Activated gamma-delta T cell (primary cell): ENCODE results near the gene DNAJC7.

Experiments
- DNase-seq: peaks from one replicate; lab custom pipeline; 2025; lab: John Stamatoyannopoulos, UW
- total RNA-seq, 2 donors: gene quantifications; one replicate each; lab custom pipeline; 2026; lab: John Stamatoyannopoulos, UW

Gene DNAJC7
- 118 to 120 reads per million in 2 donors for total RNA-seq

DNA sequence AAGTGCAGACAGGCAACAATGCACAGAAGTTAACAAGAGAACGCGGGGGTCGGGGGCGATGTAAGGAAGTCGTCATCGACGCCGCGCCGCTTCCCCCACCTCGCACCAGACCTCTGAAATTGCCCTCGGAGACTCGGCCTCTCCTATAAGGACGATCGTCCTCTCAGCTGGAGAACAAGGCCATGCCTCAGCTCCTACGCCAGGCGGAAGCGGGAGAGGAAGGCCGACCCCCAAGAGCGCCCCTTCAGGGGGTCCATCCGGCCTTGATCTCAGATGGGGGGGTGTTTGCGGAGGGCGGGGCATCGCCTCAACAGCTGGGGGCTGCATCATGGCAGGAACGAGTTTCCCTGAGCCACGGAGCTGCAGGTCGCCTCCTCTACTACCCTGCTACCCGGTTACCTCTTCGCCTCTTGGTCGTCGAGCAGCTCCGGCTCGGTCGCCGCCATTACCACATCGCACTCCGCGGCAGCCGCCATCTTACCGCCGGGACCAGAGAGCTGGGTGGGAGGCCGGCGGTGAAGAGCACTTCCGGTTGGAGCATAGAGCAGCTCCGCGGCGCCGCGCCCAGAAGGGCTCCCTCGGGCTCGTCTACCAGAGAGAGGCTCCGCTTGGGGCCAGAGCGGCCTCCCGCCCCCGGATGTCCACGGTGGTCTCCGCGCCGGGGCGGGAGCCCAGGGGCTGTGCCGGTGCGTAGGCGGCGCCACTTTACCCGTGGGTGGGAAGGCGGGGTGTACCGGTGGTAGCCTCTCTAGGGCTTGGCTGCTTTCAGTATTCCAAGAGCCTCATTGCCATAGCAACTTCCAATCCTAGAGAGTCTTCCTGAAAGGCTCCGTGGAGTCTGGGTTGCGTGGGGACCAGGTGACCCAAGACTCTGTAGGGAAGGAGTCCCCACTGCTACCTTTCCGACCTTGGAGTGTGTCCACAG lies at the start of gene DNAJC7:
Gene DNAJC7, minus strand, starts transcription at position 499 of the 925 bp plus-strand sequence. Its CDS starts 23 bp downstream, at position 476.
- DNase-seq, result peak; percentile 77

GRCh38 chr17:42065201-42065600 lies 48.0 kb upstream of the DNAJC7 start:
- no peak for DNase-seq

DNA sequence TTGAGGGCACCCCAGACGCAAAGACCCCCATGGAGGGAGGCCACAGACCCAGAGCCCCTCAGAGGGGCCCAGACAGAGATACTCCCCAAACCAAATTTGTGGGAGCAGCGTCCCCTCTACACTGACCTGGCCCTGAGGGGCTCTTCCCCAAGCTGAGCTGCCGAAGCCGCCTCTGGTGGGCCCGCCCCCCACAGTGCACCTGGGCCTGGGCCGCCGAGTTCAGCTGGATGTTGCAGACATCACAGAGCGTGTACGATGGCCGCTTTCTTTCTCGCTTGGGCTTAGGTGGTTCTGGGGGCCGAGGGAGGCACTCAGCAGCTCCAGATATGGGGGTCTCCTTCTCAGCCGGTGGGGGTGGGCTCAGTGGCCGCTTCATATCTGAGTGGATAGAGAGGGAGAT lies 45.4 kb upstream of the DNAJC7 start:
- no peak for DNase-seq

GRCh38 chr17:42061646-42062487 lies 44.6 kb upstream of the DNAJC7 start:
- DNase-seq, result no peak

DNA sequence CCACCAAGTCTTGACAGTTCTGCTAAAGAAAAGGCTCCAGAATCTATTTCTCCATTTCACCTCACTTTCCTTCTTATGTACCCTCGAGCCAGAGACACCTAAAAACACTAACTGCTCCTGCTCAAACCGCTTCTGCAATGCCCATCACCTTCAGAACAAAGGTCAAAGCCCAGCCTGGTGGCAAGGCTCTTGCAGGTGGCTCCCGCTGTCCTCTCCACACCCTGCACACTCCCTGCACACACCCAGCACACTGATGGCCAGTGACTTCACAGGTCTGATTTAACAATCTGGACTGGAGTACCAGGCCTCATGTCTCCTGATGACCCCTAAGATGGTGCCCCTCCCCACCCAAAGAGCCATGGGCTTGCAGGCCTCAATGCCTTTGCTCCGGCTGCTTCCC lies 43.0 kb upstream of the DNAJC7 start:
- DNase-seq, result no peak

DNA sequence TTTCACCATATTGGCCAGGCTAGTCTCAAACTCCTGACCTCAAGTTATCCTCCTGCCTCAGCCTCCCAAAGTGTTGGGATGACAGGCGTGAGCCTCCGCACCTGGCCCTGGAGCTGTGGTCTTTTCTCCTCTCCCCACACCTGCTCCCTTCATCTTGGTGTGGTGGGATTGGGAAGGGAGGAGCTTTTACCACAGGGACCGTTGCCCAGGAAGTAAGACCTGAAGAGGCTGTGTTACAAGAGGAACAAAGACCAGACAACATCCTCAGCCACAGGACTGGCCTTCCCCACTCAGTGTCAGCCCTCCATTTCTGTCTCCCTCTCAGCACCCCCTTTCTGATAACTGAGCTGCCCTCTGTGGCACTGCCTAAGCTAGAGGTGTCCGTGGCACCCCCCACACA lies 42.6 kb upstream of the DNAJC7 start:
- DNase-seq, result no peak

DNA sequence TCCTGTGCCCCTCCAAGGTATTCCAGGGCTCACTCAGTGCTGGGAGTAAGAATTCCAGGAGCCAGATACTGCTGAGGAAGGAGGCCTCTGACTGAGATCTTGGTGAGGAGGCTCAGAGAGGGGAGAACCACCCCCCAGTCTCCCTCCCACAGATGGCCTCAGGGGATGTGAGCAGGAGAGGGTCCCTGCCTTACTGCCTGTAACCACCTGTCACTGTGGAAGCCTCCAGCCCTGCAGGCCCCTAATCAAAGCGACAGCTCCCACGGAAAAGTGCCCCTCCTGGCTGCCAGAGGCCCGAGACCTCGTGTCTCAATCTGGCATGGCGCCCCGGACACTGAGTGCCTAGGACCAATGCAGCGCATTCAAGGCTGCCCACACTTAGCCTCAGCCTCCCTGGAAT lies 40.8 kb upstream of the DNAJC7 start:
- DNase-seq, result no peak

DNA sequence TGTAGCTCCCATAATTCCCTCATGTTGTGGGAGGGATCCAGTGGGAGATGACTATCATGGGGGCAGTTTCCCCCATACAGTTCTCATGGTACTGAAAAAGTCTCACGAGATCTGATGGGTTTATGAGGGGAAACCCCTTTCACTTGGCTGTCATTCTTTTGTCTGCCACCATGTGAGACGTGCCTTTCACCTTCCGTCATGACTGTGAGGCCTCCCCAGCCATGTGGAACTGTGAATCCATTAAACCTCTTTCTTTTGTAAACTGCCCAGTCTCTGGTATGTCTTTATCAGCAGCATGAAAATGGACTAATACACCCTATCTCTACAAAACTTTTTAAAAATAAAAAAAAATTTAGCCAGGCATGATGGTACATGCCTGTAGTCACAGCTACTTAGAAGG lies 39.4 kb upstream of the DNAJC7 start:
- no peak for DNase-seq

GRCh38 chr17:42055496-42055895 lies 38.3 kb upstream of the DNAJC7 start:
- no peak for DNase-seq

DNA sequence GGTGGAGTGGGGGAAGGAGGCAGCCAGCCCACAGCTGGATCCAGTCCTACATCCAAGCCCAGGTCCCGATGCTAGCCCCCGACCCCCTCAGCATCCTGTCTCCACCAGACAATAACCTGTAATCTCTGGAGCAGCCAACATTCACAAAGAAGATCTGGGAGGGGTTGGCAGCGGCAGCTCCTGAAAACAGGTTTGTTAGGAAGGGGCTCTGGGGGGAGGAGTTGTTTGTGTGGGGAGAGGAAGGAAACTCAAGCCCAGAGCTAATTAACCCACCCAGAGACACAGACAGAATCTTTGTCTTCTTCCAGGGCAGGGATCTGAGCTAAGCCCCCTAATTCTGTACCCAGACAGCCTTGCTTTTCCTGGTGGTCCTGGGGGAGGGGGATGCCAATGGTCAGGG lies 37.8 kb upstream of the DNAJC7 start:
- DNase-seq, result no peak

DNA sequence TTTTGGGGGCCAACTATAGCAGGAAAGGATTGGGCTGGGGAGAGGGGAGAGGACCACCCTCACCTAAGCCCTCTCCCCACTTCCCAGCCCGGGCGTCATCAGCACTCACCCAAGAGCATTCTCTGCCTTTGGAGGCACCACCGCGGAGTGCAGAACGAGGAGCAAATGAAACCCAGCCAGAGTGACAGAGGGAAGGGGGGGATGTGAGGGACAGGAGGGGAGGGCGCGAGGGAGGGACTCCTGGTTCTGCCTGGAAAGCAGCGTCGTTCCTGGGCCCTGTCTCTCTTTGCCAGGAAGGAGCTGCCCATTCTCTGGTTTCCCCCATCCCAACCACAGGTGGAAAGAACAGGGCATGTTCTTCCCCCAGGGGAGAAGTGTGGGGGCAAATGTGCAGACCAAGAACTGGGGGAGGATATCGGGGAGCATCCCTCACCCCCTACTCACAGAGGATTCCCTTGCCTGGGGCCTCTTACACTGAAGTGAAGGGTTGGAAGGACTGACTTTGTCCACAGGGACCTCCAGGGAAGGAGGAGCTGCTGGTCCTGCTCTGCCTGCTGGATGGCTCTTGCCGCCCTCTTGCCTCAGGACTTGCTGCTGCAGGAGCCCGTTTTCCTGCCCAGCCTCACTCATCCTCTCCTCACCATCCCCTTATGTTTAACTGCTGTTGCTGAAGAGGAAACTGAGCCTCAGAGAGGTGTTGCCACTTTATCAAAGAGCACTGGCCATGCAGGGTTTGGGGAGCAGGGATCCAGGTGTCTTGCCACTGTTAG lies 36.7 kb upstream of the DNAJC7 start:
- no peak for DNase-seq

GRCh38 chr17:42052346-42052877 lies 35.2 kb upstream of the DNAJC7 start:
- DNase-seq, result no peak

- DNase-seq, result no peak
Measured at GRCh38 chr17:42051645-42052044, 34.4 kb upstream of the DNAJC7 start.

DNA sequence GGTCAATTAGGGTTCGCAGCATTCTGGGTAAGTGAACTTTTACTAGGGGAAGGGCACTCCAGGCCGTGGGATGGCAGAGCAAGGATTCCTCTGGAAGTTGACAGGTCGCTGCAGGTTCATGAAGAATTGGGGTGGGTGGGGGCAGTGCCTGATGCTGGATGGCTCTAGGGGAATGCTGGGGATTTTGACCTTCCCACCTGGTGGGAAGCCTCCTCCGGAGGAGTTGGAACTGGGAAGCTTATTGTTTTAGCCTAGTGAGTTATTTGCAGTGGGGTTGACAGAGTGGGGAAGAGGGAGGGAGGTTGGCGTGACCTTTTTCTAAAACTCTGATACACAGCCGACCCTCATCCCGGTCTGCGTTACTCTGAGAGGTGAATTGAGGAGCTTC lies 33.8 kb upstream of the DNAJC7 start:
- no peak for DNase-seq

GRCh38 chr17:42050393-42051012 lies 33.3 kb upstream of the DNAJC7 start, which contains the start of gene C17orf113:
TSS of gene C17orf113 (minus strand) at chr17:42050601. CDS start at chr17:42043376, 7,225 bp downstream.
- DNase-seq, result no peak

DNA sequence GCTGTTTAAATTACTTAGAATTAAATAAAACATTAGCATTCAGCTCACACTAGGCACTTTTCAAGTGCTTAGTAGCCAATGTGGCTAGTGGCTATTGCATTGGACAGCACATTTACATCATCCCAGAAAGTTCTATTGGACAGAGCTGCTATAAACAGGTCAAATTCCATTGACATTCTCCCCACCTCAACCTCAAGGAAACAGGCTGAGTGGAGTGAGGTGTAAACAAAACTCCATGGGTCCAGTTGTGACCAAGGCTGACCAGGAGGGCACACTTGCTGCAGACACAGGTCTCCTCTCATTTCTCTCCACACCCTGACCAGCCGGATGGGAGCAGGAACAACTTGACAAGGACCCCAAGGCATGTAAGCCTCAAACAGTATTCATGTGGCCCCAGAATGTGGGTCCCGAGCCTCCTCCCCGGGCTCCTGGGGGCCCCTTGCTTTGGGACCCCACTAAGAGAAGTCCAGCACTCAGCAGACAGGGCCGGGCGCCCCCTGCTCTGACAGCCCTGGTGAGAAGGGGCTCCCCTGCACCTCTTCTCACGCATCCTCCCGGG lies 32.7 kb upstream of the DNAJC7 start:
- DNase-seq, result no peak

DNA sequence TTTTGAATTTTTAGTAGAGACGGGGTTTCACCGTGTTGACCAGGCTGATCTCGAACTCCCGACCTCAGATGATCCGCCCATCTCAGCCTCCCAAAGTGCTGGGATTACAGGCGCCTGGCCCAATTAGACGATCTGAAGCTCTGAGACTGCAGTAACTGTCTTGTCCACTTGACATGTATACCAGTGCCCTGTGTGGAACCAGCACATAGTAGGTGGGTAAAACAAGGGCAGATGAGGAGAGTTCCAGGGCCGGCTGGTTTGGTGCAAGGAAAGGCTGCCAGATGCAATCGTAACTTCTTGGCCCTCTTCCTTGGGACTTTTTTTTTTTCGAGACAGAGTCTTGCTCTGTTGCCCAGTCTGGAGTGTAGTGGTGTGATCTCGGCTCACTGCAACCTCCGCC lies 30.1 kb upstream of the DNAJC7 start:
- DNase-seq, result no peak

DNA sequence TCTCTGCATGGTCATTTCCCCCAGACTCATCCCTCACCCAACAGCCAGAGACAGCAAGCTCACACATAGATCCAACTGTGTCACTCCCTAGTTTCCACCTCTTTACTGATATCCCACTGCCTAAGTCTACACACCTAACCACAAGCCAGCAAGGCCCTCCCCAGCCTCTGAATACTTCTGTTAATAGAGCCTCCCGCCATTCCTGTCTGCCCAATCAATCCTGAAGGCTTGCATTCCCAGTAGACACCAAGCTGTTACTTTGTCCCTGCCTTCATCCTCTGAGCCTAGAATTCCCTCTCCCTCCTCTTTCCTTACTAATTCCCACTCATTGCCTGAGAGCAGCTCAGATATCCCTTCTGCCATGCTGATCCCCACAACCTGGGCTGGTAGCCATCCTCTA lies 28.5 kb upstream of the DNAJC7 start:
- no peak for DNase-seq

GRCh38 chr17:42042598-42043319 lies 25.5 kb upstream of the DNAJC7 start:
- no peak for DNase-seq

GRCh38 chr17:42041619-42042018 lies 24.4 kb upstream of the DNAJC7 start:
- DNase-seq, result no peak
